ENCODE results near the gene CNTNAP2.

- TF ChIP-seq TAF1 (IDR thresholded peaks at IDR 0.05; ENCODE audit: low read depth, low read length) (no peak), POLR2A (IDR thresholded peaks at IDR 0.05; ENCODE audit: low read depth, low read length) (no peak), POLR2AphosphoS5 (IDR thresholded peaks at IDR 0.05; ENCODE audit: low read depth, low read length) (no peak), PAX5 (IDR thresholded peaks at IDR 0.05; ENCODE audit: insufficient read depth, low read length, severe bottlenecking) (no peak)
Measured at GRCh38 chr7:147173883-147174282, 1057.3 kb downstream of the CNTNAP2 start.
